ENCODE measurements around the gene EXPH5.

Gene EXPH5

DNA sequence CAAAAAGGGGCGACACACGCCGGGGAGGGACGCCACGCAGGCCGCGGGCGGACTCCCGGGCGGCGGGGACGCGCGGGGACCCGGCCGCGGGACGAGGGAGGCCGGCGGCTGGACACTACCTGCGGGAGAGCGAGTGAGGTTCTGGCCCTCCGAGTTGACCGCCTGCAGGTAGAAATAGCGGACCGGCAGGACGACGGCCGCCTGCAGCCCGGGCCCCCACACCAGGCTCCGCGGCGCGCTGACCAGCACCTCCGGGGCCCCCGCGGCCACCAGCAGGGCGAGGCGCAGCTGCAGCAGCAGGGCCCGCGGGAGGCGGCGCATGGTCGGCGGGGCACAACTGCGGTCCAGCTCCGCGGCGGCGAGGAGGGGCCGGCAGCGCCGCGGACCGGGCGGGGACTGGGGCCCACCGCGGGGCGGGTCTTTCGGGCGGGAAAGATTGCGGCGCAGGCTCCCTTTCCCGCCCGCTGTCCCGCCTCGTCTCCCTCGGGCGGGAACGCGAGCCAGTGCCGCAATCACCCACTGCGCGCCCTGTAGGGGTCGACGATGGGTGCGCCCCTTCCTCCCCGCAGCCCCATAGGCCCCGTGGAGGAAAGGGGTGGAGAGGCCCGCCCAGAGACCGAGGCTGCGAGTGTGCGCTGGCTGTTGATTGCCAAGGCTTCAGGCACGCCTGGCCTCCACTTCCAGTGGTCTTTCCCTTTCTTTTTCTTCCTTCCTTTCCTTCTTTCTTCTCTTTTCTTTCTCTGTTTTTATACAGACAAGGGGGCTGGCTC, 95.3 kb downstream of the EXPH5 start, which contains the start of gene POGLUT3:
TSS of gene POGLUT3 (minus strand) at position 339 of the 770 bp plus-strand sequence. CDS start at position 321, 18 bp downstream.
- DNase-seq (ENCODE audit: low read depth), result peak; percentile 48
- TF ChIP-seq, protein P1, sequence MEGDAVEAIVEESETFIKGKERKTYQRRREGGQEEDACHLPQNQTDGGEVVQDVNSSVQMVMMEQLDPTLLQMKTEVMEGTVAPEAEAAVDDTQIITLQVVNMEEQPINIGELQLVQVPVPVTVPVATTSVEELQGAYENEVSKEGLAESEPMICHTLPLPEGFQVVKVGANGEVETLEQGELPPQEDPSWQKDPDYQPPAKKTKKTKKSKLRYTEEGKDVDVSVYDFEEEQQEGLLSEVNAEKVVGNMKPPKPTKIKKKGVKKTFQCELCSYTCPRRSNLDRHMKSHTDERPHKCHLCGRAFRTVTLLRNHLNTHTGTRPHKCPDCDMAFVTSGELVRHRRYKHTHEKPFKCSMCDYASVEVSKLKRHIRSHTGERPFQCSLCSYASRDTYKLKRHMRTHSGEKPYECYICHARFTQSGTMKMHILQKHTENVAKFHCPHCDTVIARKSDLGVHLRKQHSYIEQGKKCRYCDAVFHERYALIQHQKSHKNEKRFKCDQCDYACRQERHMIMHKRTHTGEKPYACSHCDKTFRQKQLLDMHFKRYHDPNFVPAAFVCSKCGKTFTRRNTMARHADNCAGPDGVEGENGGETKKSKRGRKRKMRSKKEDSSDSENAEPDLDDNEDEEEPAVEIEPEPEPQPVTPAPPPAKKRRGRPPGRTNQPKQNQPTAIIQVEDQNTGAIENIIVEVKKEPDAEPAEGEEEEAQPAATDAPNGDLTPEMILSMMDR (IDR thresholded peaks at IDR 0.05; ENCODE audit: low read length, missing control alignments), result no peak
- H3K4me3 ChIP-seq (replicated peaks; ENCODE audit: low read depth, low read length), result peak within 1 kb of the TSS; percentile 61

DNA sequence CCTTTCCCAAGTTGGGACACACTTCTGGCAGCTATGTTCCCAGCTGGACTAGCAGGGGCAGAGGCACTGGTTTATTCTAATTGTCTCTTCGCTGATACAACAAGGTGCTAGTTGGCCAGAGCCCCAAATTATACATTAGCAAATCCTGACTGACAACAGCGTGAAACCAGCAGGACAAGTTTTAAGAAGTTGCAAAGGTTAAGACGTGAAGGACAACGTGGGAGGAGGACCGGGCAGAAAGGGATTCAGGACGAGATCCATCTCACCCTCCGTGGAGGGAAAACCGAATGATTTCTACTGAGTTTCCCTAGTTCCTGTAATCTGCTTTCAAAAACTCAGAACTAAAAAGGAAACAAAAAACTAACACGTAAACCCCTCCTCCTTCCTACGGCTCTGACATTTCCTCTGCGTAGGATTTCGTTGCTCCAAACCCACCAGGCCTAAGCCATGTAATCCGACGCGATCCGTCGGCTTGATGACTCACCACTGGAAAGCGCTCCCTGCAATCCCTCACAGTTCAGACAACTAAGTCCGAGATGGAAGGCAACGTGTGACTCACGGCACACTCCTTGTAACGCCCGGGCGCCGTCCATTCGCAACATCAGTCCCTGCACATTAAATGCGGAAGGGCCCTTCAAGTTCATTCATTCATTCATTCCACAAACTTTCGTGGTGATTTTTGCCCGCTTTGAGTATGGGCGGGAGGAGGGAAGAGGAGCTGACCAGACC, 96.1 kb downstream of the EXPH5 start:
- peak; percentile 99 for DNase-seq (ENCODE audit: low read depth)
- TF ChIP-seq, protein P1 (IDR thresholded peaks at IDR 0.05; ENCODE audit: low read length, missing control alignments), result no peak
- peak overlapping the region; percentile 61 for H3K4me3 ChIP-seq (replicated peaks; ENCODE audit: low read depth, low read length)

DNA sequence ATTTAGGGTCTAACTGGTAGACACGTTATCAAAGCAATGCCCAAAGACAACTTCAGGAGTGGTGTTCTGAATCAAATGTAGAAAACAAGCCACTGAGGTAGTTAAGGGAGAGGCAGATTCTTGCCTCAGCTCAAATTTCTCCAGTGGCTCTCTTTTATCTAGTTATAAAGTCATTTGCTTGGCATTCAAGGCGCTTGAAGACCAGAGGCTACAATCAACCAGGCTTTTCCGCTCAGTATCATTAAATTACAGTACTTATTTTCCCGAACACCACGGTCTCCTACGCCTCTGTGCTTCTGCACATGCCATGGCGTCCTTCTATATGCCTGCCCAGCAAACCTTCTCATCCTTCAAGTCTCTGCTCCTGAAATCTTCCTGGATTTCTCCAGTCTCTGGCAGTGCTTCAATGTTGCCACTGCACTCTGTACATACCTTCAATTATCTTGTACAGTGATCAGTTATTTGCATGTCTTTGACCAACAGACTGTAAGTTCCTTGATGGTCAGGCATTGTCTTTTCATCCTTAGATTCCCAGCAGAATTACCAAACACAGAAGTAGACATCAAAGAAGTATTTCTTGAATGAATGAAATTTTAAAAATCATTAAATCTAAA, 96.8 kb downstream of the EXPH5 start:
- peak overlapping the region; percentile 61 for H3K4me3 ChIP-seq (replicated peaks; ENCODE audit: low read depth, low read length)
- peak; percentile 15 for DNase-seq (ENCODE audit: low read depth)
- TF ChIP-seq, protein P1 (IDR thresholded peaks at IDR 0.05; ENCODE audit: low read length, missing control alignments), result no peak

DNA sequence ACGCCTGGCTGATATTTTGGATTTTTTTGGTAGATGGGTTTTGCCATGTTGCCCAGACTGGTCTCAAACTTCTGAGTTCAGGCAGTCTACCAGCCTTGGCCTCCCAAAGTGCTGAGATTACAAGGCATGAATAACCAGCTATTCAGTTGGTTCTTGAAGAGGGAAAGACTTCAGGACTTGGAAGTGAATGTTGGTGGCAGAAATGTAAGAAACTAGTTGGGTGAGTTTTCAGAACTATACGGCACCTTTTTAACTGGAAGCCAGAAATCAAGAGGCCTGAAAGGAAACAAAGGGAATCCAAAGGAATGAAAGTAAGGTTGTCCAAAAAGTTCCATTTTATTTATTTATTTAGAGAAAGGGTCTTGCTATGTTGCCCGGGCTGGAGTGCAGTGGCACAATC, 98.2 kb downstream of the EXPH5 start:
- no peak for DNase-seq (ENCODE audit: low read depth)
- no peak overlapping the region for H3K4me3 ChIP-seq (replicated peaks; ENCODE audit: low read depth, low read length)
- TF ChIP-seq, protein P1 (IDR thresholded peaks at IDR 0.05; ENCODE audit: low read length, missing control alignments), result no peak

DNA sequence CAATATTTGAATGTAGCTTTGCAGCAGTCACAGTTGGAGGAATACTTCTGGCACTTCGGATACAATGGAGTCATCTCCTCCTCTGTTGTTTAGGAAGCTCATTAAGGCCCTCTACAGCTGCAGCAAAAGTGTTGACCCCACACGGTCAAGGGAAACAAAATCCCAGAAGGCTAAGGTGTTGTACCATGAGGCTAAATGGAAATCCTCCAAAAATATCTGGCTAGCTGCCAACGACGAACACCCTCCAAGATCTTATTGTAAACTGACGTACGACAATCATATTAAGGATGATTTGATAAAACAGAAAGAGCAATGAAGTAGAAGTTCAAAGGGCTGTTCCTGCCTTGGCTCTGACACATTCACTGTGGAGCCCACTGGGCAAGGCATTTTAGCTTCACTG, 99.4 kb downstream of the EXPH5 start:
- TF ChIP-seq, protein P1 (IDR thresholded peaks at IDR 0.05; ENCODE audit: low read length, missing control alignments), result no peak
- no peak for DNase-seq (ENCODE audit: low read depth)
- no peak overlapping the region for H3K4me3 ChIP-seq (replicated peaks; ENCODE audit: low read depth, low read length)

DNA sequence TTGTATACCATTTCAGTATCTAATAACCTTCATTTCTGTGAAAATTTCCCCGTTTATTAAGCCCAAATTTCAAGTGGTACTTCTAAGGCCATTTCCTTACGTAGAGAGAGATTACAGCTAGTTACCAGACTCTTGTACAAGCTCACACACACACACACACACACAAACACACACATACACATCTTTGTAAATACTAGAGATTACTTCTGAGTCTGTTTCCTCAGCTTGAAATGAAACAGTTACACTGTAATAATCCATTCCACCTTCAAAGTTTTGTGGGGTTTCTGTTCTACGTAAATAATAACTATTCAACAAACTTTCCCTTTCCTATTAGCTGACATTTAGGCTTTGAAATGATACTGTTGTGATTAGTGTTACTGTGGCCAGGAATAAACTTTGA, 101.6 kb downstream of the EXPH5 start:
- TF ChIP-seq, protein P1 (IDR thresholded peaks at IDR 0.05; ENCODE audit: low read length, missing control alignments), result no peak
- DNase-seq (ENCODE audit: low read depth), result no peak
- H3K4me3 ChIP-seq (replicated peaks; ENCODE audit: low read depth, low read length), result no peak overlapping the region

Measured in fibroblast of pulmonary artery (primary cell).